Measurements from ENCODE around the gene PIWIL1. TPM values are rescaled to one million over a fixed set of nuclear protein-coding genes. Genes with fewer than 3 reads are reported as not detected.

The PIWIL1 gene
- polyA plus RNA-seq, 1 donor: 0.08 TPM

- no peak for DNase-seq (ENCODE audit: low read depth)
Measured at GRCh38 chr12:130336723-130337487, 782 bp upstream of the PIWIL1 start.

- DNase-seq (ENCODE audit: low read depth): no peak
Measured at GRCh38 chr12:130338794-130339601, 1.3 kb downstream of the PIWIL1 start.

- no peak for DNase-seq (ENCODE audit: low read depth)
Measured at GRCh38 chr12:130339951-130340350, 2.3 kb downstream of the PIWIL1 start.

GRCh38 chr12:130342442-130342841 lies 4.8 kb downstream of the PIWIL1 start:
- DNase-seq (ENCODE audit: low read depth): no peak

GRCh38 chr12:130342842-130343241 lies 5.2 kb downstream of the PIWIL1 start:
- DNase-seq (ENCODE audit: low read depth): no peak

GRCh38 chr12:130344529-130344928 lies 6.8 kb downstream of the PIWIL1 start:
- DNase-seq (ENCODE audit: low read depth): no peak

GRCh38 chr12:130345292-130345691 lies 7.6 kb downstream of the PIWIL1 start:
- no peak for DNase-seq (ENCODE audit: low read depth)

- DNase-seq (ENCODE audit: low read depth): no peak
Measured at GRCh38 chr12:130347588-130347987, 9.9 kb downstream of the PIWIL1 start.

- DNase-seq (ENCODE audit: low read depth): no peak
Measured at GRCh38 chr12:130350715-130351114, 13.0 kb downstream of the PIWIL1 start.

GRCh38 chr12:130351326-130351725 lies 13.6 kb downstream of the PIWIL1 start:
- DNase-seq (ENCODE audit: low read depth): no peak

- DNase-seq (ENCODE audit: low read depth): no peak
Measured at GRCh38 chr12:130353081-130353480, 15.4 kb downstream of the PIWIL1 start.

GRCh38 chr12:130354407-130354806 lies 16.7 kb downstream of the PIWIL1 start:
- no peak for DNase-seq (ENCODE audit: low read depth)

GRCh38 chr12:130356222-130356621 lies 18.5 kb downstream of the PIWIL1 start:
- DNase-seq (ENCODE audit: low read depth): no peak

- DNase-seq (ENCODE audit: low read depth): no peak
Measured at GRCh38 chr12:130357241-130357640, 19.6 kb downstream of the PIWIL1 start.

GRCh38 chr12:130357729-130358330 lies 20.1 kb downstream of the PIWIL1 start:
- no peak for DNase-seq (ENCODE audit: low read depth)

- no peak for DNase-seq (ENCODE audit: low read depth)
Measured at GRCh38 chr12:130362060-130362459, 24.4 kb downstream of the PIWIL1 start.

GRCh38 chr12:130364578-130364977 lies 26.9 kb downstream of the PIWIL1 start:
- DNase-seq (ENCODE audit: low read depth): no peak

GRCh38 chr12:130366159-130366558 lies 28.5 kb downstream of the PIWIL1 start:
- DNase-seq (ENCODE audit: low read depth): no peak

- DNase-seq (ENCODE audit: low read depth): no peak
Measured at GRCh38 chr12:130367003-130367402, 29.3 kb downstream of the PIWIL1 start.

- no peak for DNase-seq (ENCODE audit: low read depth)
Measured at GRCh38 chr12:130367523-130367922, 29.8 kb downstream of the PIWIL1 start.

- no peak for DNase-seq (ENCODE audit: low read depth)
Measured at GRCh38 chr12:130369816-130370215, 32.1 kb downstream of the PIWIL1 start.

GRCh38 chr12:130371296-130371695 lies 33.6 kb downstream of the PIWIL1 start:
- no peak for DNase-seq (ENCODE audit: low read depth)

GRCh38 chr12:130372936-130373335 lies 35.2 kb downstream of the PIWIL1 start:
- no peak for DNase-seq (ENCODE audit: low read depth)

All from forelimb muscle (tissue), 1 donor.